ENCODE measurements around the gene RASSF7.
A peak's percentile ranks its signal among the peaks of the same experiment; 100 is the strongest.

GRCh38 chr11:560305-561147, at the start of gene RASSF7, which contains the start of gene LMNTD2:
- TF ChIP-seq ZSCAN18 (CRISPR knock-in tag; IDR thresholded peaks at IDR 0.05) = no peak
- TF ChIP-seq CTCF (IDR thresholded peaks at IDR 0.05) = no peak
- TF ChIP-seq STAT6 (CRISPR knock-in tag; conservative IDR thresholded peaks at IDR 0.05; ENCODE audit: low read depth) = no peak
- TF ChIP-seq MAX (CRISPR knock-in tag; IDR thresholded peaks at IDR 0.05) = peak; percentile 59; the same call in 1 of the 2 replicates
- TF ChIP-seq NFYB (CRISPR knock-in tag; conservative IDR thresholded peaks at IDR 0.05; ENCODE audit: low read depth) = peak; percentile 97
- TF ChIP-seq PREB (CRISPR knock-in tag; IDR thresholded peaks at IDR 0.05; ENCODE audit: borderline replicate concordance) = no peak
- TF ChIP-seq JUN (CRISPR knock-in tag; IDR thresholded peaks at IDR 0.05) = no peak
- no peak for TF ChIP-seq NR1H2 (CRISPR knock-in tag; IDR thresholded peaks at IDR 0.05)
- no peak for TF ChIP-seq ATF6 (CRISPR knock-in tag; IDR thresholded peaks at IDR 0.05)
